GM13976 (cell line): ENCODE measurements around the gene P4HB.

Experiments used
- DNase-seq: peaks from one replicate; pipeline ENCODE4 v3.0.0; 2012; ENCODE audit warnings: low spot score
- in situ Hi-C: fragments of 300-500 bp; cut with MboI; formaldehyde crosslinking; loops from one replicate; pipeline ENCODE4 v1.12.0; 2022; ENCODE audit warnings: low sequenced_read_pairs, mixed read lengths, inconsistent platforms; ENCODE audit not compliant: unreplicated experiment
- TF ChIP-seq, protein P1 (sequence below): IDR thresholded peaks from 2 replicates; pipeline ENCODE4 v1.5.1; 2012; ENCODE audit warnings: borderline replicate concordance, mild to moderate bottlenecking; ENCODE audit not compliant: insufficient read depth; ENCODE audit errors: extremely low read depth, missing control alignments, control extremely low read depth

Gene P4HB

DNA sequence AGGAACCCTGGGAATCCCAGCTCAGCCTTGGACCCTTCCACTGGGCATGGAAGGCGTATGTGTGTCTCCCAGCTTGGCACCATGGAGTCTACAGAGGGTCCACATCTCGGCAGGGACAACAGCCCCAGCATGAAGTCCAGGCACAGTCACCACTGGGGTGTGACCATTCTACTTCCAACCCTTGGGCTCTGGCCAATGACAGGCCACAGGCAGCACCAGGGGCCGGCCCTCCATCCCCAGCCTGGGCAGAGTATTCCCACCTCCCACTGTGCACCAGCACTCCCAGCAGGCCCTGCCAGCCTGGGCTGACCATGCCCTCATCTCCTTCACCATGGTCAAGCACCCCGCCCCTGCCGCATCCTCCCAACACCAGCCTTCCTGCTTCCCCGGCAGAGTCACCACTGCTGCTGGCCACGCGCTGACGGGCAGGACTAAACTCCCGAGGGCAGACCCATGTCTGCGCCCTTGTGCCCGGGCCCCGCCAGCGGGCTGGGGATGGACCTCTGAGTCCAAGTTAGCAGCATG, 15.9 kb downstream of the P4HB start:
- no peak for DNase-seq

DNA sequence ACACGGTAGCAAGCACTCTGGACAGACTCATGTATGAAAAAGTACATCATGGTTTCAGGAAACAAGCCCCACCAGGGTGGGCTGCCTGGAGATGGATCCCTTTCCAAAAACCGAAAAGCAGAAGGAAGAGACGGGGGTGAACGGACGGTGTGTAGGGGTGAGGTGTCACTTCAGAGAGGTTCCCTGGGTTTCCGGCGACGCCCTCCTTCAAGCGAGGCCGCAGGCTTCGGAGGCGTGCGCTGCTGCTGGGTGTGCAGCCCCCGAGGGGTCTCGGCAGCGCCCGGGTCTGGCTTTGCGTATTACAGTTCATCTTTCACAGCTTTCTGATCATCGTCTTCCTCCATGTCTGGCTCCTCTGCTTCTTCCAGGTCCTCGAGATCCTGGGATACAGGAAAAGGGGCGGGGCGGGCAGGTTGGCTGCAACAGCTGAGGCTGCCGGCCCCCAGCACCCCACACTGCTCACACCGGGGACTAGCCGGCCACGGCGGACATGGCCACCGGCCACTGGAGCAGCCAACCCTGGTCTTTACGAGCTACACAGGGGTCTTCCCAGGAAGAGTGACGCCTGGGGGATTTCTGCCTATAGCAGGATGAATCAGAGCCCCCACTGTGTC, 16.5 kb downstream of the P4HB start:
- DNase-seq, result no peak
- TF ChIP-seq, protein P1, sequence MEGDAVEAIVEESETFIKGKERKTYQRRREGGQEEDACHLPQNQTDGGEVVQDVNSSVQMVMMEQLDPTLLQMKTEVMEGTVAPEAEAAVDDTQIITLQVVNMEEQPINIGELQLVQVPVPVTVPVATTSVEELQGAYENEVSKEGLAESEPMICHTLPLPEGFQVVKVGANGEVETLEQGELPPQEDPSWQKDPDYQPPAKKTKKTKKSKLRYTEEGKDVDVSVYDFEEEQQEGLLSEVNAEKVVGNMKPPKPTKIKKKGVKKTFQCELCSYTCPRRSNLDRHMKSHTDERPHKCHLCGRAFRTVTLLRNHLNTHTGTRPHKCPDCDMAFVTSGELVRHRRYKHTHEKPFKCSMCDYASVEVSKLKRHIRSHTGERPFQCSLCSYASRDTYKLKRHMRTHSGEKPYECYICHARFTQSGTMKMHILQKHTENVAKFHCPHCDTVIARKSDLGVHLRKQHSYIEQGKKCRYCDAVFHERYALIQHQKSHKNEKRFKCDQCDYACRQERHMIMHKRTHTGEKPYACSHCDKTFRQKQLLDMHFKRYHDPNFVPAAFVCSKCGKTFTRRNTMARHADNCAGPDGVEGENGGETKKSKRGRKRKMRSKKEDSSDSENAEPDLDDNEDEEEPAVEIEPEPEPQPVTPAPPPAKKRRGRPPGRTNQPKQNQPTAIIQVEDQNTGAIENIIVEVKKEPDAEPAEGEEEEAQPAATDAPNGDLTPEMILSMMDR, result no peak
- in situ Hi-C loops, result no loop called here

More for the DNA sequence above, 15.9 kb downstream of the P4HB start:
- TF ChIP-seq, protein P1, result no peak
- in situ Hi-C loops, result no loop called here

DNA sequence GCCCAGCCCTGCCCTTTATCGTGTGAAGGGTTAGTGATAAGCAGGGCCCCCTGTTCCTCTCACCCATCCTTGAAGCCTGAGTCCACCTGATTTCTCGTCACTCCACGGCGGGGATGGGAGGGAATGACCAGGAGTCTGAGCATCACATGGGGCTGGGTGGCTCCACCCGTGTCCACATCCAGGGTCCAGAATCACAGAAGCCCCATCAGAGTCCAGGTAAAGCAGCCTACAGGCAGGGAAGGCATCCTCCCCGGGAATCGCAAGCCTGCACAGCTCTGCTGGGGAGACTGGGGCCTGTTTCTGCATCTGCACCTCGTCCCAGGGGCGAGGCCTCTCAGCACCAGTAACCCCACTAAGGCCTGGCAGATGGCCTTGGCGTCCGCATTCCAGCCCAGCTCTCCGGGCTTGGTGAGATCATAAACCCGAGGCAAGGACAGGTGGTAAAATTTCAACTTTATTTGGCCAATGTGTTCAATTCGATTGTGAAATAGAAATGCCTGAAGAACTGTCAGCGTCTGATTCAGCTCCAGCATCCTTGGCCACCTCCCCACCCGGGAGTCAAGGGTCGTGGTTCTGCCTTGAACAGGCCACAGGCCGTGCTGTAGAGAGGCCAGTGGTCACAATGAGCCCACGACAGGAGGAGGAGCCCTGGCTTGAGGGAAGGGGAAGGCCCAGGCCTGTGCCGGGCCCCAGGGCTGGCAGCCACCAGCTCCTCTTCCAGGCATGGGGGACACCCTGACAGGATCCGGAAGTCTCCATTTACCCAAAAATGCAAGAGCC, 17.4 kb downstream of the P4HB start:
- in situ Hi-C loops, result no loop called here
- TF ChIP-seq, protein P1, result no peak
- no peak for DNase-seq

DNA sequence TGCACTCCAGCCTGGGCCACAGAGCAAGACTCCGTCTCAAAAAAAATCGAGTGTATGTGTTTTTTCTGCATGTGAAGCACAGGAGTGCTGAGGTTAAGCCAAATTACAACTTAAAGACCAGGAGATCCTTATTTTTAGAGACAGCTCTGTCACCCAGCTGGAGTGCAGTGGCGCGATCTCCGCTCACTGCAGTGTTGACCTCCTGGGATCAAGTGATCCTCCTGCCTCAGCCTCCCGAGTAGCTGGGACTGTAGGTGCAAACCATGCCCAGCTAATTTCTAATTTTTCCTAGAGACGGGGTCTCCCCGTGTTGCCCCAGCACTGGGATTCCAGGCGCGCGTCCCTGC, 18.0 kb downstream of the P4HB start:
- no peak for DNase-seq
- TF ChIP-seq, protein P1, result no peak
- in situ Hi-C loops, result no loop called here

DNA sequence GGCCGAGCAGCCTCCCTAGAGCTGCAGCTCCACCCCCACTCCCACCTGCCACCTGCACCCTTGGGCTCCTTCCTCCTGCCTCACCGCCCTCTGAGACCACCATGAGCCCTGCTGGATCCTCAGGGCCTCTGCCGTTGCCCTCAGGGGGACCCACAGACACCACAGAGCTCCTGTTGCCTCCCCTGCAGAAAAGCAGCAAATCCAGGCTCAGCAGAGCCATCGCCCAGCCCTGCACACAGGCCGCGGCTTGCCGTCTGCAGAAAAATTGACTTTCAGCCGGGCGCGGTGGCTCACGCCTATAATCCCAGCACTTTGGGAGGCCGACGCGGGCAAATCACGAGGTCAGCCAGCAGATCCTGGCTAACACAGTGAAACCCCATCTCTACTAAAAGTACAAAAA, 18.5 kb downstream of the P4HB start:
- DNase-seq, result no peak
- in situ Hi-C loops, result no loop called here

More for the DNA sequence above, 18.5 kb downstream of the P4HB start:
- TF ChIP-seq, protein P1, result no peak
